NCI-H1105 (cell line): Measurements from ENCODE around the gene ZNF831.

Experiments
- DNase-seq: peaks from one replicate; lab custom pipeline; 2025; lab: John Stamatoyannopoulos, UW

The ZNF831 gene

DNA sequence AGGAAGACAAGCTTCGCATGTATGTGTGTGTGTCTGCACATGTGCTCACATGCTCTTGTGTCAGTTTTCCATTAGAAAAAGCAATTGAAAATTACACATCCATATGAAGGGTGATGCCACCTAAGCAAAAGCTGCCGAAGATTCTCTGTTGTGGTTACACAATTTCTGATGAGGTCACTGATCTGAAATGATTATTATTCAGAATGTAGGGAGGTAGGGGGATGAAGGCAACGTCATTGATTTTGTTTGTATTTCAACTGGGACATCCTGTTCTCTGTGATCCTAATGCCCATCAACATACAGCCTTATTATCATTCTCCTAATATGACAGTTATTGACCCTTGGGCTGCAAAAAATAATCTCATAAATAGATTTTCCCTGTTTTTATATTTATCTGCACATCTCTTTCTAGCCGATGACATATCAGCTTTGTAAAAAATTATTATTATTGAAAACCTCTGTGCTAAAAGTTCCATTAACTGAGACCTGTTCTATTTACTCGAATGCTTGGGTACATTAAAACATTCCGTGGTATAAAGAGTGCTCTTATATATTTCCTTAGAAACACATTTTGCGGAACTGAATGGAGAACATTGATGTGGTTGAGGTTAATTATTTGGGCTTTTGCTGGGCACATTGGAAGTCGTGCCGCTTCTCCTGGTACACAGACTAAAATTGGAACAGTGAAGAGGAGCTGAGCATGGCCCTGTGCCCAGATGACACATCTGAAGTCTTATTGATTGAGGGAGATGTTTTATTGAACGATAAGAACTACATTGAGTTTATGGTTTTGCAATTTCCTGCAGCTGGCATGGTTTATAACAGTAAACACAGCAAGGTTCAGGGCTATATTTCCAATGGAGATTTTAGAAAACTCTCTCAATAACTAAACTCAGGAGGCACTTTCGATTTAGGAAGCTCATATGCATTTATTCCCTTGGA, 51.3 kb downstream of the ZNF831 start:
- DNase-seq: no peak

- no peak for DNase-seq
Measured at GRCh38 chr20:59217173-59217572, 53.6 kb downstream of the ZNF831 start.

DNA sequence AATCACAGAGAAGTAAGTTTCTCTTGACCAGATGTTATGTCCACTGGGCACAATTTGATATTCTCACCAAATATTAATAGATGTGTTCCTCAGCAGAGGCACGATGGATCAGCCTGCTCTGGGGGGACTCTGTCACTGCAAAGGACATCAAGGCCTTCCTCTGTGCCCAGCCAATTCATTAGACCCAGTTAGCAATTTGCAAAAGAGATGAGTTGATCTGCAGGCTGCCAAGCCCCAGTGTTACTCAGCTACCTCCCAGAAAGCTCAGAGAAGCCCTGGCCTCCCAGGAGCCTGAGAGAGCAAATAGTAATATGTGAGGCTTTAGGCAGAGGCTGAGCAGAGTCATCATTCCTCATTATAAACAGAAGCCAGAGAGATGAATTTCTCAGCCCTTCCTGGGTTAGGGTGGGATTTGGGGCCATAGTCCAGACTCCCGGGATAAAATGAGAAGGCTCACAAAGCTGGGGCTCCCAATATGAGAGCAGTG, 54.2 kb downstream of the ZNF831 start:
- no peak for DNase-seq

DNA sequence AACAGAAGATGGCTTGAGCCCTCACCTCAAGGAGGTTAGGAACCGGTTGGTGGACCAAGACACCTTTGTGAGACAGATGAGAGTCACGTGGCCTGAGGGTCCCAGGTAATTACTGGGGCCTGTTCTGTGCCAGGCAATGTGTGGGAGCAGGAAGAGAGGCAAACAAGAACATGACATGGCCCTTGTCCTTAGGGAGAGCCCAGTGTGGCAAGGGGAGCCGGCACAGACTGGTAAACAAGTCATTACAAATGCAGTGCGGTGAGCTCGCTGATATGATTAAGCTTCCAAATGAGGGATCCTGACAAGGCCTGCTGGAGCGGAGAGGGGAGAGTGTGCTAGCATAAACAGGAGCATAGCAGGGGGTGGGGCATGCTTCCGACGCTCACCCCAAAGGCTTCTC, 55.6 kb downstream of the ZNF831 start:
- no peak for DNase-seq

- DNase-seq: no peak
Measured at GRCh38 chr20:59220161-59220560, 56.5 kb downstream of the ZNF831 start.

DNA sequence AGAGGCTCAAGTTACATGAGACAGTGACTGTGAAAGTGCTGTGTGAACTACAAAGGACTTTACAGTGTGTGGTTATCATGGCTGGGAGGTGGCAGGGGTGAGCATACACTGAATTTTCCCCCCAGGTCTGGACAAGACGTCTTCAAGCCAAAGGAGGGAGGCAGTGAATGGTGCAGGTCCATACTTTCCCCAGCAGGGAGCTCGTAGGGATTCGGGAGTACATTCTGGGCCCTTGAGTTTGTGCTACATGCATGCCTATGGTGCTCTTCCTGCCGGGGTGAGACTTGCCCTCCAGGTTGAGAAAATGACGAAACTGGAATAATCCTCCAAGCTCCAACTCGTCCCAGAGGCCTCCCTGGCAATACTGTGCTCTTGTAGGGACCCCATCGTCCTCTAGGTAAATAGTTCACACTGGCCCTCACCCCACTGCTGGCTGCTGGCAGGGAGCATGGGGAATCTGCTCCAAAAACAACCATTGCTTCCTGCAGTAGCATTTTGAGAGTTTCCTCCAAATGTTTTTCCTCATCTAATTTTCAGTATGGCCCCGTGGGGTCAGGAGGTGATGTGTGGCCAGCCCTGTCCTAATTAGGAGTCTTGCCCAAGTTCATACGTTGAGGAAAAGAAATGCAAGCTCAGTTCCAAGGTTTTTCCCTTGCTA, 57.6 kb downstream of the ZNF831 start:
- DNase-seq: no peak

DNA sequence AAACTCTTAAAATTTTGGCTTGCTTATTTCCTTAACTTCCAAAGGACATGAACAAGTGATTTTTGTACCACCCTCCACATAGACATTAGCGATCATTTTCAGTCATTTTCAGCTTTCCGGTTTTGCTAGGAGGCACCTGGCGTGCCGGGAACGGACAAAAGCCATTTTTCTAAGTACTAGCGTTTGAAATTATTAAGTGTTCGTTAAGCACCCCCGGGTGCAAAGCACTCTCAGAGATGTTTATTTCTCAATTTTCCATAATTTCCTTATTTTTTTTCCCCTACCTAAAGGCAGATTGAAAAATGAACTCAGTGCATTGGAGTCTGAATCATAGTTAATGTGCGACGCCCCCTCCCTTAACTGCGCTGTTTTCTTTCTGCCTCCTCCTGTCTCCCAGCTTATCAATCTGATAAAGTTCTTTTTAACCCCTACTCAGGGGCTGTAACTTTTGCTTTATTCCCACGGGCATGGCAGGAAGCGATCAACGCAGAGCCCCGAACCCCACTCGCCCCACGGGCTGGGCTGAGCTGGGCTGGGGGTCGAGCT, 58.2 kb downstream of the ZNF831 start:
- peak; percentile 25 for DNase-seq

DNA sequence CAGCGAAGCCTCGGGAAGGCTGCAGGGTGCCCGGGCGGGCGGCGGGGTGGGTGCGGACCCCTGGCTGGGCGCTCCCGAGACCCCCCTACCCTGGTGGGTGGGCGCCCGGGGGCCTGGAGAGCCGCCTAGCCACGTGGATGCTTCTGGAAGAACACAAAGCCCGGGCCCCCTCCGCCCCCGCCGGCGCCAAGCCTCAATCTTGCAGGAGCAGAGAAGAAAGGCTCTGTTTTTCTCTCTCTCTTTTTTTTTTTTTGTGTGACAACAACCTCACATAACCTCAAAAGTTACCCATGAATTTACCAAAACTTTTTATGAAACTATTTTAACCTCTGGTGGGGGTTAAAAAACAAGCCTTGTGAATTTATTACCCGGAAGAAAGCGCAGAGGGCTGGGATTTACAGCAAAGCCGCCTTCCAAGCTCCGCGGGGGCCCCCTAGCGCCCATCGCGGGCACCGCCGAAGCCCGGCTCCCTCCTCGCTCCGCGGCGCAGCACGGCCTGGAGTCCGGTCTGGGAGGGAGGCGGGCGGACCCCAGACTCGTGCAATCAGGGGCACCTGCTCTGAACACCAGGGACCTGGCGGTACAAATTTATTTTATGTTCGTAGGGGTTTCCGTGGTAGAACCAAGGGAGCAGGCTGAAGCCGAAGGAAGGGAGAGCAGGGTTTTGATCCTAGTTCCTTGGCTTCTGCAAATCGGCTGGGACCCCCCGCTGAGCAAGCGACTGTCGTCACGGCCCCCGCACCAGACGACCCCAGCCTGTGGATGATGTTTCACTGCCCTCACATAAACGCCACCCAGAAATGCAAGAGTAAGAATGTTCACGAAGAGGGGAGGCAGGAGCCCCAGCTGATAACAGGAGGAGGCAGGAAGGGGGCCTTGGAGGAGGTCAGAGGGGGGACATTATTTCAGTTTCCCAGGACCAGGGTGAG, 58.9 kb downstream of the ZNF831 start:
- peak; percentile 80 for DNase-seq

DNA sequence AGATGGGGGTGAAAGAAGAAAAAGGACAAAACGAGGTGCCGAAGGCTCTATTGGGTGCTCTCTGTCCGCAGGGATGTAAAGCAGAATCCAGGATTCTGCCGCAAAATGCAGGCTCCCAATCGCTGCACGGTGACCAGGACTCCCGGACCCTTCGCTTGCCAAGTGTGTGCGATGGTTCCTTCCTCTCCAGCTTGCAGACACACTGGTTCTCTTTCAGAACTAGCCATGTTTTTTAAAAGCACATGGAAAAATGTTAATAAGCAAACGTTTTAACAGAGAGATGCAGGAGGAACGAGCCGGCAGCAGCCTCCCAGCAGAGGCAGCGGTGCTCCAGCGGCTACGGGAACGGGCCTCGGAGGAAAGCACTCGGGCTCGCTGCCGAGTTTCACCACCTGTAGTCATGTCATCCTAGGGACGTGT, 59.6 kb downstream of the ZNF831 start:
- no peak for DNase-seq

DNA sequence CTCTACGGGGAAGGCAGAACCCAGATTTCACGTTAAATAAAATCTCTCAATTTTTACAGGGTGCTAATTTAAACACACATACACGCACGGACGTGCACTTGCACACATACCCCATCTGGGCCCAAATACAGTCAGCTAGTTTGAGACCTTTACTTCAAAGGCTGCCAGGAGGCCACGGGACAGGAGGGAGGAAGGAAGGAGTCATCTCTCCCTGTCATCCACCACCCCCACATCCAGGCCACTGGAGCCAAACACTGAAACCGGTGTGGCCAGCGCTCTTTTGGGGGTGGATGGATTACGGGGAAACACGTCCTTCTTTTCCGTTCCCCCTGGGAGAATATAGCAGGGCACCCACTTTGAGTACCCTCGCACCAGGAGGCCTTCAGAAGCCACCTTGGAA, 60.1 kb downstream of the ZNF831 start:
- DNase-seq: no peak

- no peak for DNase-seq
Measured at GRCh38 chr20:59224236-59224635, 60.6 kb downstream of the ZNF831 start.

- no peak for DNase-seq
Measured at GRCh38 chr20:59230385-59230784, 66.8 kb downstream of the ZNF831 start.

GRCh38 chr20:59231124-59231804, 67.6 kb downstream of the ZNF831 start:
- DNase-seq: no peak

DNA sequence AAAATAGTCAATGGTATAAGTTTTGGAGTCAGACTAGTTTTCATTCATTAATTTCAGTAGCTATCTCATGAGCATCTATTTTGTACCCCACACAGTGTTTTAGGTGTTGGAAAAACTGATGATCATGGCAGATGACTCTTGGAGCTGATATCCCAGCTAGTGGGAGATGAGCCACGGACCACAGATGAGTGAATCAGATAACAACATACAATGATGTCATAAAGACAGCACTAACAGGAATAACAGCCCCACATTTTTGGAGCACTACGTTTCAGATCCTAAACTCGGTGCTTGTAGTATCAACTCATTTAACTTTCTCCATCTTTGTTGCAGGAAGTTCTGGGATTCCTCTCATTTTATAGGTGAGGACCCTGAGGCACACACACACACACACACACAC, 69.0 kb downstream of the ZNF831 start:
- no peak for DNase-seq

GRCh38 chr20:59235226-59235625, 71.6 kb downstream of the ZNF831 start:
- DNase-seq: no peak

DNA sequence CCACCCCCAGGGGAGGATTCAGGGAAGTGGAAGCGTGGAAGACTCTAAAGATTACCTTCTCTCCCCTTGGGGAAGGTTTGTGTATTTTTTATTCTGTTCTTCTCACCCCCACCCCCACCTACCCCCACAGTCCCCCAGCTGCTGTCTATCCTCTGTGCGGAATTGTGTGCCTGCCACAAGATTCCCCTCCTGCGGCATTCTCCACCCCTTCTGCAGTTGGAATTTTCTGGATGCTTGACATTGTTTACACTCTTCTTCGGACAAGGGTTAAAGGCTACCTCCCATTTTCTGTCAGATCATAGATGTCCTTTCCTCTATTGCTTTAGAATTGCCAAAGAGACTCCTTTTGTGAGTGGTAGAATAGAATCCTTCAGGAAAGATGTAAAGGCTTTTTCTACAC, 76.4 kb downstream of the ZNF831 start:
- DNase-seq: no peak

DNA sequence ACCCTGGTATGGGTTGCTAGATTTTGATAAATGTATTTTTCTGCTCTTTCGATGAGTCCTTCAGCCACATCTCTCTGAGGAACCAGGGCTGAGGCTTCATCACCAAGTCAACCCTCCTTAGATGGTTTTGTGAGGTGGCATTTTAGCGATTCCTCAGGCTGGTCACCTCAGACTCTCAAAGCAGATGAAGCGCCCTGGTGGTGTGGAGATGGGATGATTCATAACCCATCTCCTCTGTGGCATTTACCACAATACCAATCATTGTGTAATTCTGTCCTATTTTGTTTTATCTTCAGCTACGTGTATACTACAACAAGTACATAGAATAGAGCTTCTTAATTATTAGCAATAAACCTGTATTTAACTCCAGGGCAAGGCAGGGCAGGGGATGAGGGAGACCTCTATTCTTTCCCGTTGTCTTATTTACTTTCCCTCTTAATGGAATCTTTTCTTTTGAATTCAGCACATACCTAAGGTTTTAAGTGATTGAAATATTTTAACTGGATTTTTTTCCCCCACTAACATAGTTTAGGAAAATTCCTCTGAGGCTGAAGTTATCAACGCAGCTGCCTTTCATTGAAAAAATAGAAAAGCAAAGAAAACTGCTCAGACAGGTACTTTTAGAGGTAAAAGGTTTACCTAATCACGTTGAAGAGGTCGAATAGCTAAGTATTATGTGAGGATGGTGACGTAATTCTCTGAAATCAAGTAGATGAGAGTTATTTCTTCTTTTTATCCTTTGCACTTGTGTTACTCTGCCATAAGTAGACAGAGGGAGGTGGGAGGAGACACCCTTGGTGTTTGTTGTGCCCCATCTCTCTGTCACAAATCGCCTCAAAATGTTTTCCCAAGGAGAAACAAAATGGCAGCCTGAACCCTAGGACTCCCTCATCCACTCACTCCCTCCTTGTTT, 79.3 kb downstream of the ZNF831 start:
- DNase-seq: no peak

DNA sequence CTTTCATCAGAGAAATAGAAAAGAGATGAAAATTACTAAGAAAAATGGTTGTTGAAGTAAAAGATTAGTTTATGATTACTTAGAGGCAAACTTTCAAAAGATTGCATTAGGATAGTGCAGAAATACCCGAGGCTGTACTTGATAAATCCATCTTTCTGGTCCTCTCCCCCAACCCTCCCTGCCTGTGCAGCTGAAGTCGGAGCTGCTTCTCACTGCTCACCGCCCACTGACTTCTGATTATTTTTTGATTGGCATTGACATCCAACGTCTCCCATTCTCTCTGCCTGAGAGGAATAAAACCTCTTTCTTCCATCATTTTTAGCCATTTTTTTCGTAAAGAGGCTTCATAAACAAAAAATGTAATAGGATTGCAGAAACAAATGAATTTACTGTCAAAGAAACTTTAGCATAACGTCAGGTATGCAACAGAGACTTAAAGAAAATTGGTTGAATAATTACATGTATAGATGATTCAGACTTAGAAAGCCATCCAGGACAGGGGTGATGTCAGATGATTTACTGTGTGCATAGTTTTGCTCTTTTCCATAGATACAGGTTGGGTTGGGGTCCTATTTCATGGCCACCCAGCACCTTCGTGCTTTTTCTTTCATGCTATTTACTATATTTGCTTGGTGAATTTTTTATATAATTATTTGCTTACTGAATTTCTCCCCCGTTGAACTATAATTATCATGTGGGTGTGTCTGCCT, 83.2 kb downstream of the ZNF831 start:
- no peak for DNase-seq
